H9 (cell line): ENCODE measurements around the gene PNPLA6. TPM values are rescaled to one million over a fixed set of nuclear protein-coding genes. Genes with fewer than 3 reads are reported as not detected.

Source experiments
- DNase-seq: peaks from one replicate; pipeline ENCODE4 v3.0.0-alpha.2; 2017
- H2AFZ ChIP-seq: one replicate; pipeline ENCODE4 v1.6.1; 2013; ENCODE audit warnings: mild to moderate bottlenecking, low read length, control low read depth, moderate library complexity
- H2AK5ac ChIP-seq: 2 replicates; pipeline ENCODE4 v1.6.1; 2013; ENCODE audit warnings: low read length, control low read depth, mixed read lengths; ENCODE audit not compliant: insufficient read length
- H2BK120ac ChIP-seq: one replicate; pipeline ENCODE4 v1.6.1; 2013; ENCODE audit warnings: low read depth, mild to moderate bottlenecking, low read length, control low read depth, inconsistent platforms; ENCODE audit not compliant: poor library complexity, severe bottlenecking
- H2BK12ac ChIP-seq: 2 replicates; pipeline ENCODE4 v1.6.1; 2013; ENCODE audit warnings: low read length, control low read depth, mixed read lengths, low read depth; ENCODE audit not compliant: insufficient read length
- H2BK15ac ChIP-seq: 2 replicates; pipeline ENCODE4 v1.6.1; 2013; ENCODE audit warnings: low read depth, low read length, control low read depth
- H2BK20ac ChIP-seq: one replicate; pipeline ENCODE4 v1.6.1; 2013; ENCODE audit warnings: low read depth, mild to moderate bottlenecking, low read length, control low read depth, inconsistent platforms; ENCODE audit not compliant: poor library complexity, severe bottlenecking
- H2BK5ac ChIP-seq: 2 replicates; pipeline ENCODE4 v1.6.1; 2013; ENCODE audit warnings: low read length, control low read depth, mixed read lengths; ENCODE audit not compliant: insufficient read length
- H3K14ac ChIP-seq: 2 replicates; pipeline ENCODE4 v1.6.1; 2013; ENCODE audit warnings: low read length, control low read depth; ENCODE audit not compliant: insufficient read depth
- H3K18ac ChIP-seq: 2 replicates; pipeline ENCODE4 v1.6.1; 2013; ENCODE audit warnings: low read depth, mild to moderate bottlenecking, mixed read lengths, low read length, control low read depth; ENCODE audit not compliant: insufficient read length
- H3K23ac ChIP-seq: 2 replicates; pipeline ENCODE4 v1.6.1; 2013; ENCODE audit warnings: low read length, control low read depth, mixed read lengths, low read depth; ENCODE audit not compliant: insufficient read length
- H3K23me2 ChIP-seq: 2 replicates; pipeline ENCODE4 v1.6.1; 2013; ENCODE audit warnings: low read depth, mild to moderate bottlenecking, mixed read lengths, low read length, control low read depth; ENCODE audit not compliant: insufficient read length, poor library complexity, severe bottlenecking
- H3K27ac ChIP-seq: 2 replicates; pipeline ENCODE4 v1.5.1; 2013; ENCODE audit warnings: low read length, control low read depth, mixed read lengths, low read depth; ENCODE audit not compliant: insufficient read length
- H3K27me3 ChIP-seq: 2 replicates; pipeline ENCODE4 v1.6.1; 2013; ENCODE audit warnings: low read length, control low read depth, inconsistent platforms; ENCODE audit not compliant: insufficient read depth
- H3K4ac ChIP-seq: 2 replicates; pipeline ENCODE4 v1.6.1; 2013; ENCODE audit warnings: low read depth, mild to moderate bottlenecking, control low read depth, inconsistent platforms, low read length, moderate library complexity
- H3K4me1 ChIP-seq: 2 replicates; pipeline ENCODE4 v1.6.1; 2013; ENCODE audit warnings: low read length, control low read depth, inconsistent platforms; ENCODE audit not compliant: insufficient read depth
- H3K4me2 ChIP-seq: 2 replicates; pipeline ENCODE4 v1.6.1; 2013; ENCODE audit warnings: low read length, control low read depth, mixed read lengths; ENCODE audit not compliant: insufficient read length, insufficient read depth
- H3K56ac ChIP-seq: 2 replicates; pipeline ENCODE4 v1.6.1; 2013; ENCODE audit warnings: low read depth, mild to moderate bottlenecking, mixed read lengths, low read length, control low read depth; ENCODE audit not compliant: insufficient read length
- H3K79me1 ChIP-seq: 2 replicates; pipeline ENCODE4 v1.6.1; 2013; ENCODE audit warnings: low read depth, mild to moderate bottlenecking, moderate library complexity, low read length, control low read depth, inconsistent platforms; ENCODE audit not compliant: insufficient read depth, poor library complexity, severe bottlenecking
- H3K79me2 ChIP-seq: 2 replicates; pipeline ENCODE4 v1.6.1; 2013; ENCODE audit warnings: low read length, control low read depth, inconsistent platforms; ENCODE audit not compliant: insufficient read depth
- H3K9ac ChIP-seq: 2 replicates; pipeline ENCODE4 v1.6.1; 2013; ENCODE audit warnings: low read length, control low read depth, mixed read lengths; ENCODE audit not compliant: insufficient read length; ENCODE audit errors: extremely low read depth
- H3K9me3 ChIP-seq: one replicate; pipeline ENCODE4 v1.6.1; 2013; ENCODE audit warnings: low read depth, low read length, inconsistent platforms; ENCODE audit not compliant: control insufficient read depth
- H3T11ph ChIP-seq: one replicate; pipeline ENCODE4 v1.6.1; 2013; ENCODE audit warnings: mild to moderate bottlenecking, low read length, control low read depth, inconsistent platforms
- H4K20me1 ChIP-seq: one replicate; pipeline ENCODE4 v1.6.1; 2013; ENCODE audit not compliant: control insufficient read depth, insufficient read length, insufficient read depth
- H4K5ac ChIP-seq: 2 replicates; pipeline ENCODE4 v1.6.1; 2013; ENCODE audit warnings: low read depth, mild to moderate bottlenecking, mixed read lengths, low read length, control low read depth; ENCODE audit not compliant: insufficient read length
- H4K8ac ChIP-seq: replicated peaks from 2 replicates; pipeline ENCODE4 v1.6.1; 2013; ENCODE audit warnings: low read length, control low read depth, mixed read lengths, low read depth; ENCODE audit not compliant: insufficient read length
- H4K91ac ChIP-seq: 2 replicates; pipeline ENCODE4 v1.6.1; 2013; ENCODE audit warnings: low read depth, mild to moderate bottlenecking, moderate library complexity, mixed read lengths, low read length, control low read depth; ENCODE audit not compliant: insufficient read length
- H3K27ac Mint-ChIP-seq, 3 experiments: 2 replicates in 2 of 3; 3 replicates in 1 of 3; pipeline ENCODE4 v1.8.0; 2020 to 2021; ENCODE audit warnings: mixed read lengths in 3 of 3, mild to moderate bottlenecking in 1 of 3, moderate library complexity in 1 of 3
- H3K27me3 Mint-ChIP-seq: 2 replicates; pipeline ENCODE4 v1.8.0; 2021; ENCODE audit warnings: low read depth, mild to moderate bottlenecking, moderate library complexity, mixed read lengths
- H3K36me3 Mint-ChIP-seq, 3 experiments: 2 replicates in 2 of 3; 3 replicates in 1 of 3; pipeline ENCODE4 v1.8.0; 2020 to 2021; ENCODE audit warnings: low read depth in 3 of 3, mixed read lengths in 3 of 3; ENCODE audit not compliant: insufficient read depth in 1 of 3
- H3K4me1 Mint-ChIP-seq, 2 experiments: 2 replicates each; pipeline ENCODE4 v1.8.0; 2020; ENCODE audit warnings: mixed read lengths in 2 of 2
- H3K4me3 Mint-ChIP-seq, 2 experiments: 2 replicates in 1 of 2; 3 replicates in 1 of 2; pipeline ENCODE4 v1.8.0; 2020 to 2021; ENCODE audit warnings: mild to moderate bottlenecking in 2 of 2, mixed read lengths in 2 of 2, moderate library complexity in 1 of 2
- H3K9me3 Mint-ChIP-seq, 2 experiments: 2 replicates in 1 of 2; 3 replicates in 1 of 2; pipeline ENCODE4 v1.8.0; 2020; ENCODE audit warnings: mild to moderate bottlenecking in 2 of 2, mixed read lengths in 2 of 2, moderate library complexity in 1 of 2
- CTCF ChIP-seq: fragments of 200-600 bp; sonication (generic); conservative IDR thresholded peaks from 3 replicates; pipeline ENCODE4 v1.8.0; 2021; ENCODE audit warnings: antibody characterized with exemption, mild to moderate bottlenecking
- WGBS: extraction: QIAGEN DNeasy Blood & Tissue Kit; methylation state at CpG from one replicate; pipeline ENCODE4 v1.1.7; 2013; ENCODE audit warnings: missing lambda C conversion rate, low lambda C conversion rate, mixed read lengths; ENCODE audit not compliant: insufficient read length; ENCODE audit errors: extremely low coverage; 5-methylcytosine and 5-hydroxymethylcytosine counted together
- total RNA-seq: library from RNA; stranded (reverse); gene quantifications from 2 replicates; pipeline ENCODE4 v1.2.1, GENCODE V29; 2021

Gene PNPLA6
- total RNA-seq, 1 experiment from 2014 or later, result 130 TPM

GRCh38 chr19:7526059-7526929 lies 9.2 kb upstream of the PNPLA6 start:
- Mint-ChIP-seq H3K4me1 (peaks cover 5 to 7% of the 10 kb centered on the region in 2 experiments), H3K36me3 (peaks cover 4 to 23% (median 20%) of the 10 kb centered on the region in 3 experiments; a peak in 6 of 7 replicates), H3K4me3 (no peak overlapping the region; a peak in 1 of 5 replicates), H3K27me3 (no peaks in the 10 kb centered on the region), H3K9me3 (no peaks in the 10 kb centered on the region), H3K27ac (no peak overlapping the region)
- H3K14ac ChIP-seq, result no peak overlapping the region
- no peak overlapping the region for H2AK5ac ChIP-seq
- H4K20me1 ChIP-seq, result no peaks in the 10 kb centered on the region
- no peak overlapping the region for H3K27ac ChIP-seq
- no peak overlapping the region for H4K91ac ChIP-seq
- WGBS, result no CpG with 5 or more reads among the region's 31 CpGs
- H3K4me1 ChIP-seq, result no peaks in the 10 kb centered on the region; the same call in 1 of the 2 replicates
- H2BK20ac ChIP-seq, result no peak overlapping the region
- H2BK12ac ChIP-seq, result no peak overlapping the region
- no peak overlapping the region for H4K8ac ChIP-seq
- H3K79me2 ChIP-seq, result no peaks in the 10 kb centered on the region
- no peak overlapping the region for H3K9ac ChIP-seq
- no peak overlapping the region for H3T11ph ChIP-seq
- no peak overlapping the region for H2BK15ac ChIP-seq
- H2AFZ ChIP-seq, result no peak overlapping the region
- no peak overlapping the region for H2BK5ac ChIP-seq
- H4K5ac ChIP-seq, result no peak overlapping the region
- H3K4me2 ChIP-seq, result no peak overlapping the region
- H3K4ac ChIP-seq, result no peak overlapping the region
- no peak overlapping the region for H2BK120ac ChIP-seq
- no peaks in the 10 kb centered on the region for H3K27me3 ChIP-seq
- no peak overlapping the region for H3K18ac ChIP-seq
- H3K56ac ChIP-seq, result no peak overlapping the region
- H3K79me1 ChIP-seq, result no peaks in the 10 kb centered on the region
- peaks cover 16% of the 10 kb centered on the region for H3K23me2 ChIP-seq
- no peak for DNase-seq
- no peaks in the 10 kb centered on the region for H3K9me3 ChIP-seq
- no peak overlapping the region for H3K23ac ChIP-seq
- no peak for TF ChIP-seq CTCF
